Prostate gland (tissue), 2 donors: ENCODE data around the gene RNU7-1. TPM values are rescaled to one million over a fixed set of nuclear protein-coding genes. Genes with fewer than 3 reads are reported as not detected.

Experiments used
- DNase-seq: peaks from one replicate; pipeline ENCODE4 v3.0.0-alpha.2; 2019; ENCODE audit warnings: low spot score
- H3K27ac ChIP-seq, 2 donors: fragments of 200-600 bp; sonication (generic); 2 replicates each; pipeline ENCODE4 v1.5.1; 2017 to 2019
- H3K27me3 ChIP-seq: fragments of 200-600 bp; sonication (generic); replicated peaks from 2 replicates; pipeline ENCODE4 v1.5.1; 2019; ENCODE audit not compliant: insufficient read depth
- H3K36me3 ChIP-seq, 2 donors: fragments of 200-600 bp; sonication (generic); 1 replicate in 1 of 2; 2 replicates in 1 of 2; pipeline versions ENCODE4 v1.5.1 to v1.8.1; 2017 to 2019
- H3K4me1 ChIP-seq: fragments of 200-600 bp; sonication (generic); replicated peaks from 2 replicates; pipeline ENCODE4 v1.5.1; 2019
- H3K4me3 ChIP-seq, 2 donors: fragments of 200-600 bp; sonication (generic); 2 replicates each; pipeline ENCODE4 v1.5.1; 2017 to 2019
- H3K9me3 ChIP-seq: fragments of 200-600 bp; sonication (generic); 2 replicates; pipeline ENCODE4 v1.5.1; 2017
- POLR2A ChIP-seq: fragments of 450-650 bp; IDR thresholded peaks from one replicate; pipeline ENCODE4 v1.6.1; 2016; ENCODE audit warnings: antibody characterized with exemption, mild to moderate bottlenecking
- POLR2AphosphoS5 ChIP-seq: sonication (generic); formaldehyde crosslinking; IDR thresholded peaks from one replicate; pipeline ENCODE4 v1.6.1; 2017; ENCODE audit warnings: antibody characterized with exemption
- WGBS: methylation state at CpG from one replicate; pipeline ENCODE4 v1.1.5; 2018; 5-methylcytosine and 5-hydroxymethylcytosine counted together
- intact Hi-C: fragments of 100-400 bp; cut with DNase I; formaldehyde crosslinking; loops from one replicate; pipeline ENCODE4 v1.14.2; 2022
- total RNA-seq, 2 donors: library from RNA; depleted of rRNA; stranded (reverse); fragments of >200 nt; gene quantifications; one replicate each; pipeline ENCODE4 v1.1.0, GENCODE V29; 2016
- TF ChIP-seq, protein P1 (sequence below), 4 experiments: fragments of 200-600 bp in 2 of 4; fragments of 450-650 bp in 2 of 4; sonication (generic) in 2 of 4; IDR thresholded peaks; 1 replicate in 3 of 4; 2 replicates in 1 of 4; pipeline ENCODE4 v1.5.1; 2016 to 2019; ENCODE audit warnings: antibody characterized with exemption in 4 of 4, mild to moderate bottlenecking in 2 of 4, moderate library complexity in 2 of 4

Gene RNU7-1
- total RNA-seq, 2 donors from 2014 or later: not detected

DNA sequence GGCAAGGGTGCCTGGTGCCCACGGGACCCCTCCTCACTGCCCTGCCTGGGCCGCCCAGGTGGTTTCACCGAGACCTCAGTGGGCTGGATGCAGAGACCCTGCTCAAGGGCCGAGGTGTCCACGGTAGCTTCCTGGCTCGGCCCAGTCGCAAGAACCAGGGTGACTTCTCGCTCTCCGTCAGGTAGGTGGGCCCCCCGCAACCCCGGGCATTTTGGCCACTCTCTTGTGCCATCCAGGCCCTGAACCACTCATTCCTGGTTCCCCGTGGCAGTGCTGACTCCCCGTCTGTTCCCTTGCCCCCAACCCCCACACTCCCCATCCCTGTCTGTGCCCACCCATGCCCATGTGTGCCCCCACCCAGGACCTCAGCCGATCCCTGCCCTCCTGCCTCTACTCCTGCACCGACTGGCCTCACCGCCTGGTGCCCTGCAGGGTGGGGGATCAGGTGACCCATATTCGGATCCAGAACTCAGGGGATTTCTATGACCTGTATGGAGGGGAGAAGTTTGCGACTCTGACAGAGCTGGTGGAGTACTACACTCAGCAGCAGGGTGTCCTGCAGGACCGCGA, 8.0 kb downstream of the RNU7-1 start:
- no peak for DNase-seq
- Histone ChIP-seq H3K27me3 (no peaks in the 10 kb centered on the region), H3K9me3 (no peaks in the 10 kb centered on the region), H3K4me1 (peaks cover 5% of the 10 kb centered on the region), H3K4me3 (peak overlapping the region; percentile 11 to 14), H3K36me3 (no peaks in the 10 kb centered on the region), H3K27ac (no peak overlapping the region)
- intact Hi-C loops: no loop called here
- TF ChIP-seq POLR2AphosphoS5: no peak
- TF ChIP-seq, protein P1, sequence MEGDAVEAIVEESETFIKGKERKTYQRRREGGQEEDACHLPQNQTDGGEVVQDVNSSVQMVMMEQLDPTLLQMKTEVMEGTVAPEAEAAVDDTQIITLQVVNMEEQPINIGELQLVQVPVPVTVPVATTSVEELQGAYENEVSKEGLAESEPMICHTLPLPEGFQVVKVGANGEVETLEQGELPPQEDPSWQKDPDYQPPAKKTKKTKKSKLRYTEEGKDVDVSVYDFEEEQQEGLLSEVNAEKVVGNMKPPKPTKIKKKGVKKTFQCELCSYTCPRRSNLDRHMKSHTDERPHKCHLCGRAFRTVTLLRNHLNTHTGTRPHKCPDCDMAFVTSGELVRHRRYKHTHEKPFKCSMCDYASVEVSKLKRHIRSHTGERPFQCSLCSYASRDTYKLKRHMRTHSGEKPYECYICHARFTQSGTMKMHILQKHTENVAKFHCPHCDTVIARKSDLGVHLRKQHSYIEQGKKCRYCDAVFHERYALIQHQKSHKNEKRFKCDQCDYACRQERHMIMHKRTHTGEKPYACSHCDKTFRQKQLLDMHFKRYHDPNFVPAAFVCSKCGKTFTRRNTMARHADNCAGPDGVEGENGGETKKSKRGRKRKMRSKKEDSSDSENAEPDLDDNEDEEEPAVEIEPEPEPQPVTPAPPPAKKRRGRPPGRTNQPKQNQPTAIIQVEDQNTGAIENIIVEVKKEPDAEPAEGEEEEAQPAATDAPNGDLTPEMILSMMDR (IDR thresholded peaks at IDR 0.05): no peak
- TF ChIP-seq POLR2A: no peak
- 86% methylated on average over 20 of the region's 20 CpGs for WGBS

DNA sequence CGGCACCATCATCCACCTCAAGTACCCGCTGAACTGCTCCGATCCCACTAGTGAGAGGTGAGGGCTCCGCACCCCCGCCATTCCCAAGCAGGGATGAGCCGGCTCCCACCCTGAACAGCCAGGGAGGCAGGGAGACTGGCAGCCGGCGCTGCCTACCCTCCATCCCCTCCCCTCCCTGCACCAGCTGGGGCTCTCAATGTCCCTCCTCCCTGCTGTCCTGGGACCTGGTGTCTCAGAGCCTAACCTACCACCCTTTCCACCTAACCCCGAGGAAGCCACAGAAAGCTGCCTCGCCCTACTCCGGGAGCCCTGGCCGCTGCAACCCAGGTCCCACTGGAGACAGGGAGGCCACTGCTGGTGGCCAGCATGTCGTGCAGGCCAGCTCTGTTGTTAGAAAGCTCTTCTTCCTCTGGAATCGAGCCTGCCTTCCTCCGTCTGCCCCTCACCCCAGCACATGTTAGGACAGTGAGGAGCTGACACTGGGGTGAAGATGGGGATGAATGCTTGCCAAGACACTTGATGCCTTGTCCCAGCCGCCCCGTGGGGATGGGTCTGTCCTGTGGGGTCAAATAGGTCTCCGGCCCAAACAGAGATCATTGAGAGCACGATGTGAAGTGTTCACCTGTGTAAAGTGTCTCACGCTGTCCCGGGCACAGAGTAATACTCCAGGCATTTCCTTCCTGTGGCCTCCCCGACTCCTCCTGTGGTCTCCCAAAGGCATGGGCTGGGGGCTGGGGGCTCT, 8.7 kb downstream of the RNU7-1 start:
- TF ChIP-seq POLR2A (no peak), POLR2AphosphoS5 (no peak)
- TF ChIP-seq, protein P1 (IDR thresholded peaks at IDR 0.05): no peak
- 76% methylated on average over 22 of the region's 22 CpGs for WGBS
- no peak for DNase-seq
- Histone ChIP-seq H3K4me3 (peak overlapping the region; percentile 10 to 11), H3K4me1 (peaks cover under 1% of the 10 kb centered on the region), H3K27me3 (no peaks in the 10 kb centered on the region), H3K36me3 (no peaks in the 10 kb centered on the region), H3K9me3 (no peaks in the 10 kb centered on the region), H3K27ac (no peak overlapping the region)
- intact Hi-C loops: no loop called here

DNA sequence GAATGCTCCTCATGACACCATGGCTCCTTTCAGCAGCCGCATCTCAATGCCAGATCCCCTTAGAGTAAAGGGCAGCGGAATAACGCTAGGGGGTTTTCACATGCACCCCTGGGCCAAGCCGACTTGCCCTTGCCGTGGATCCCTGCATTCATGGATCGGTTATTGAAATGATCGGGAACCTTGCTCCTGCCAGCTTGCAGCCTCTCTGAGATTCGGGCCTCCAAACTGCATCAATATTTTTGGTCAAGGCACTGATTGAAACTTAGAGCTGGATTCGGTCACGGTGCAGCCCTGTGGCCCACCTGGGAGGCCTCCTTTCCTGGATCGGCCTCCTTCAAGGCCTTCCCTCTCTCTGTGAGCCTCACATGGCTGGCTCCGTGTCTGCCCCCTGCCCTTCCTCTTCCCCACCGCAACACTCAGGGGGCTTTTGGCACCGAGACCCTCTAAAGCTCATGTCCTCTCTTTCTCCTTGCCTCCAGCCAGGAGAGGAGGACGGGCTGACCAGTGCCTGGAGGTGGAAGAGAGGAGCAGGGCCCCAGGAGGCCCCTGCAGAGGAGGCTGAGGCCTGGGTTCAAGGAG, 9.3 kb downstream of the RNU7-1 start:
- no peak overlapping the region for H3K27ac ChIP-seq
- WGBS: 82% methylated on average over 15 of the region's 15 CpGs
- no peak for DNase-seq

DNA sequence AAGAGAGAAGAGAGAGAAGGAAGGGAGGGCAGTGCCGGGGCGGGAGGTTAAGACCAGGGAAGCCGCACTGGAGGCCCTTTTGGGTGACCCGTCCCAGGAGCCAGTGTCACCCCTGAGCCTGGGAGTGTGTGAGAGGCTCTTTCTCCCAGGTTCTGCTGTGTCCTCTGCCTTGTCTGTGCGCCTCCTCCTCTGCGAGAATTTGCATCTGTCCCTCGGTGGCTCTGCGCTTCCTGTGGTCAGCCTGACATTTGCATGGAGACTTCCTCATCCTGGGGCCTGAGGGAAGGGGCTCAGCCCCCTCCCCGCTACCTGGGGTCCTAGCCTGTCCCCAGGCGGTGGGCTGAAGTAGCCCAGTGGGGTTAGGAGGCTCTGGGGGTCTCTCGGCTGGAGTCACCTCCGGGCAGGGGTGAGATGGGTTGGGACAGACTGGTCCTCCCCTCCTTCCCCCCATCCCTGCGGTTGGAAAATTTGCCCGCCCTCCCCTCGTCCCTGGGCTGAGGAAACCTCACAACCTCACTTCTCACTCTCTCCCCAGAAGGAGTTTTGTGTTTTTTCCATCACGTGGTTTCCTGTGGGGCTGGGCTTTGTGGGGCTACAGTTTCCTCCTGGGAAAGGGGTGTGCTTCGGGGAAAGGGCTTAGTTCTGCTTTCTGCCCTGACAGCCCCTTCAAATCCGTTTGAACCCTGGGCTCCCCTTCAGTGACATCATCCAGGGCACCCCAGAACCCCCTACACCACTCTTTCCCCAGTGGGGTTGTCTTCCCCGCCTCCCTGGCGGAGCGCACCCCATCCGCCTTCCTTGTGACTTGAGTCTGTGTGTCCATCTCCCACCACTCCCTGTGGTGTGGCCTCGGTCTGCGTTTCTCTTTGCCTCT, 10.1 kb downstream of the RNU7-1 start:
- Histone ChIP-seq H3K9me3 (no peaks in the 10 kb centered on the region), H3K4me1 (no peaks in the 10 kb centered on the region), H3K4me3 (no peak overlapping the region), H3K36me3 (no peaks in the 10 kb centered on the region), H3K27me3 (no peaks in the 10 kb centered on the region), H3K27ac (no peak overlapping the region)
- no peak for DNase-seq
- intact Hi-C loops: no loop called here
- TF ChIP-seq POLR2A (no peak), POLR2AphosphoS5 (no peak)
- TF ChIP-seq, protein P1 (IDR thresholded peaks at IDR 0.05): no peak
- 68% methylated on average over 24 of the region's 24 CpGs for WGBS

More for the DNA sequence above, 9.3 kb downstream of the RNU7-1 start:
- Histone ChIP-seq H3K9me3 (no peaks in the 10 kb centered on the region), H3K36me3 (no peaks in the 10 kb centered on the region), H3K4me1 (no peaks in the 10 kb centered on the region), H3K4me3 (no peak overlapping the region), H3K27me3 (no peaks in the 10 kb centered on the region)
- TF ChIP-seq, protein P1 (IDR thresholded peaks at IDR 0.05): no peak
- TF ChIP-seq POLR2A: no peak
- intact Hi-C loops: no loop called here
